GM18909 (cell line): Measurements from ENCODE around the gene YIPF1.
"Not testable (repeated sequence)": the region's sequence is repeated elsewhere in the genome, so short reads cannot be mapped to it uniquely, and the experiment has no call there.

ENCODE experiments used
- ATAC-seq: cut with Tn5 transposase; IDR thresholded peaks from one replicate; pipeline ENCODE4 v1.9.1; 2021; ENCODE audit warnings: mild to moderate bottlenecking; ENCODE audit not compliant: unreplicated experiment, poor library complexity

YIPF1 gene

DNA sequence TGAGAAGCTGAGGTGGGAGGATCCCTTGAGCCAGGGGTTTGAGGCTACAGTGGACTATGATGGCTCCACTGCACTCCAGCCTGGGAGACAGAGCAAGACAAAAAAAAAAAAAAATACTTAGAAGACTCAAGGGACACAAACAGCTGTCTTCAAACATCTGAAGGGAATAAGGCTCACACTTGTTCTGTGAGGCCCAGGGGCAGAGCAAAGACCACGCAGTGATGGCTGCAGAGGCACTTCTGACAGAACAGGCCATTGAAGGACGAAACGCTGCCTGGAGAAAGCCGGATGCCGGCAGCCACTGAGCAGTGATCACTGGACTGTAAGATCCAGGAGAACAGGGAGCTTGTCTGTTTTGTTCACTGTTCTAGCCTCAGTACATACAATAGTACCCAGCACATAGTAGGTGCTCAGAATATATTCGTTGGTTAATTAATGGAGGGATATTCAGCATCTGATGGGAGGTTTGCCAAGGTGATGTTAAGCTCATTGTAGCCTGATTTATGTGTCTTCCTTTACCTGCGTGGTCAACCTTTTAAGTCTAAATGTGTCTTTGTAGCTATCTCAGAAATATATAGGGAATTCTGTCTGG lies 39.4 kb downstream of the YIPF1 start:
- no peak for ATAC-seq

DNA sequence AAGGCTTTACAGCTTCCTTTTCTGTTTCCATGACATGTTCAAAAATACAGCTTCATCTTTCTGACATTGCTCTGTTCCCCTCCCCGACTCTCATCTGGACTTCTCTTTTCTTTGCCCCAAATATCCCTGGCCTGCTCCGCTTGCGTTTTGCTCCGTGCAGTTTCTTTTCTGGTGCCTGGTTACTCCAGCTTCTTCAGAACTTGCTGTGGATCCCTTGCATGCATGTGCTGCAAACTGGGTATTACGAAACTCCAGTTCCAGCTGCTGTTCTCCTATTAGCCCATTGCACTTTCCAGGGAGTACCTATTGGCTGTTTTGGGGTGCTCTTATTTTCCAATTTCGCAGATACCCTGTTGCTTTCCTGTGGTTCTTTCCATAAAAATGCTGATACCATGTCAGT lies 41.6 kb downstream of the YIPF1 start:
- no peak for ATAC-seq

DNA sequence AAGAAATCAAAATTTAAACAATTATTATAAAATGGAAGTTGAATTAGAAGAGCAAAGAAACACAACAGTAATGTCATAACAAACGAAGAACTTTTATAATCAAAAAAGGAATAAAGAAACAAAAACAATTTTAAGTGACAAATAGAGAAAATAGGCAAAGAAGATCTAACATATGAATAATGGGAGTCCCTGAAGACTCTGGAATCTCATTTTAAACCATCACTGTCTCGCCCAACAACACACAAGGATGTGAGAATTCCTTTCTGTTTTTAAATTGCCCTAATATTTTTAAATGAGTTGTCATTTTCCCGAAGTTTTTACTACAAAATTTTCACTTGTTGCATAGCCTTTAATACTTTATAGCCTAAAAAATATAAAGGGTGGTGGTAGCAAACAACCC lies 47.2 kb downstream of the YIPF1 start:
- ATAC-seq: no peak

DNA sequence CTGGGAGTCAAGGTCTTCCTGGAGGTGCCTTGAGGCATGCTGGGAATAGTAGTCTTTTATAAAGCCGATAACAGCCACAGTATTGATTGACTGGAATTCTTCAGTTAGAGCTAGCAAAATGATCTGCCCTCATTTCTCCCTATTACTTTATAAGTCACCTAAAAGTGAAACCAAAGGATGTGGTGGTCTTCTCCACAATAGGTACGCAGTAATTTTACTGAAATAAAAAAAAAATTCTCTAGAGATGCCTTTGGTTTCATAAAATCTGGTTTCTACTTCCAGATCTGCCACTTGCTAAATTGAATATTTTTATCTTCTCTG lies 51.0 kb downstream of the YIPF1 start:
- ATAC-seq: no peak

DNA sequence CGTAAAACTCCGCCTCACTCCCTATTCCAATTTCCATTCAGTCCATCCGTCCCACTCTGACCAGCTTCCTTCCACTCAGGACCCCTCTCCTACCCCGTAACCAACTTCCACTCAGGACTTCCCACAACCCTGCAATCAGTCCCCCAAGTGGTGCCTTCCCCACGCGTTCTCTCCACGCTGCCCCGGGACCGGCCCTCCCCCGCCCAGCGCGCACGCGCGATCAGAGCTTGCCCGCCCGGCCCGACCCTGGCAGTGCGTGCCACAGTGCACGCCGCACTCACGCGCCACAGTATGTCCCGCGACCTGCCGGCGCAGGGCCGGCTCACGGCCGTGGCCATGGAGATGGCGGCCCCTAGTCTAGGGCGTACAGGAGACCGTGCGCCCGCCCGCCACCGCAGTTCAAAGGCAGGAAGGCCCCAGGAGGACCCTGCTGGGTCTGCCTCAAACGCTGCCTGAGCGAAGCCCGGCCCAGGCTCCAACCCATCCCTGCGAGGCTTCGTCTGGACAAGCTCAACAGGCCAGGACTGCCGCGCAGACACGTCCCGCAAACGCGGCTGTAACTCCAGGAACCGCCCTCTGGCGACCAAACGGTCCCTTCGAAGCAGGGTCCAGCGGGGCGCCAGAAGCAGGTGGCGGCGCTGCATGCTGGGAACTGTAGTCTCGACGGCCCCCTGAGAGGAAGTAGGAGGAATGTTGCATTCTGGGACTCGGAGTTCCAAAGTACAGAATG lies 51.5 kb downstream of the YIPF1 start, which contains the start of gene NDC1:
TSS of gene NDC1 (minus strand) at position 373 of the 730 bp plus-strand sequence. CDS start at position 338, 35 bp downstream.
- ATAC-seq: peak; percentile 86

DNA sequence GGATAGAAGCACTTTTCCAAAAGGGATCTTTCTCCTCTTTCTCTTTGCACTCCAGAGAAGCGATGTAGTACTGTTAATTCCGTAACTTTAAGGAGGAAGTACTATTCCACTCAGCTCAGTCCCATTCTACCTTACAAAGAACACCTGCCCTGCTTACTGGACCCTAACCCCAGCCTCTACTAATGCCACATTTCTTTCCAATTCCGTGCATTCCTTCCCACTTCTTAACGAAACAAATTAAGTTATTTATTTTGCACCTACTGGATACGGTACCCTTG lies 52.0 kb downstream of the YIPF1 start:
- ATAC-seq: no peak

DNA sequence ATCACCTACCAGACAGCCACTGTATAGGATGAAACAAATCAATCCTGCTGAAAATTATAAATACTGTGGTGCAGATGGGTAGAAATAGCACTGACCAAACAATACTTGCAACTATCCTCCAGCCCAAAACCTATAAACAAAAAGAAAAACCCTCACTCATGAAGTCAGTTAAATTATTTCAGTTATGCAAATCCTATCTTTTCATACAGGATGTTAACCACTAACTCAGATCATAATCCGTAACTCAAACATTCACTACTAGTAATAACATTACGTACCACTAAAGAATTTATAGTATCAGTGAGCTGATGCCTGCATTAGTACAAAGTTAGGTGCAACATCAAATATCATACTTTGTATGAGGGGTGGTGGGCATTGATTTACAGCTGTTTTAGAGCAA lies 54.1 kb downstream of the YIPF1 start:
- no peak for ATAC-seq

DNA sequence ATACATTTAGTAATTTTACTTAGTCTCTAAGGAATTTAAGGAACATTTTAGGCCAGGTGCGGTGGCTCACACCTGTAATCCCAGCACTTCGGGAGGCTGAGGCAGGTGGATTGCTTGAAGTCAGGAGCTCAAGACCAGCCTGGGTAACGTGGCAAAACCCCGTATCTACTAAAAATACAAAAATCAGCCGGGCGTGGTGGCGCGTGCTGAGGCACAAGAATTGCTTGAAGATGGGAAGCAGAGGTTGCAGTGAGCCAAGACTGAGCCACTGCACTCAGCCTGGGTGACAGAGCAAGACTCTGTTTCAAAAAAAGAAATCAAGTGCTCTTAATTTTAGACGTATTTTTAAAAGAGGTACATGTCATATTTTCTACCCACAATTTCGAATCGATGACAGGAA lies 54.8 kb downstream of the YIPF1 start:
- ATAC-seq: no peak

DNA sequence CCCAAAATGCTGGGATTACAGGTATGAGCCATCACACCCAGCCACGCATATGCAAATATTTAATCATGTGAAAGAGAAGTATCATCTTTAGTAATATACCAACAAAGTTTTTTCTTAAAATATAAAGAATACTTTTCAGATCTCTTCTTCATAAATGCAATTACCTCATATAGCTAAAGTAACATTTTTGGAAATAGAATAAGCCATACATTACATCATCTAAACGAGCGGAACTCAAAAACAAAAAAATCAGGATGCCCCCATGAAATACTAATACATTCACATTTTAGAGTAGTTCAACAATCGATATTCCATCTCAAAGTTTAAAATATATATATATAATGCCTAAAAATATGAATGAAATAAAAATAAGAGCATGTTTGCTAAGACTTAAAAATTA lies 56.2 kb downstream of the YIPF1 start:
- ATAC-seq: no peak

DNA sequence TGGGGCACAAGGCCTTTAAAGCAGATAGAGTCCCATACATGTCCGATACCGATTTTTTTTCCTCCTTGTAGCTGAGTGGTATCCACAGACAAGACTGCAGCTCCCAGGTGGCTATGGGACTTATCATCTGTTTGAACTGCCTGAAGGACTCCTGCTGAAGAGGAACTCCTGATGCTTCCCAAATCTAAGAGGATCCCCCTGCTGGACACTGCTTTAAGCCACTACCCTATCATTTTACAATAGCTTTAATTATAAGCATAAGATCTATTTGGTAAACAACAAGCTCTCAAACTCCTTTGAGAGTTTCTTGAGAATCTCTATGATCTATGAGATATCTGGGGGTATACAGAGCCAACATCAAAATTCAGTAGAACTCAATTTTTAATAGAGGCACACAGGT lies 63.2 kb downstream of the YIPF1 start:
- ATAC-seq: no peak

DNA sequence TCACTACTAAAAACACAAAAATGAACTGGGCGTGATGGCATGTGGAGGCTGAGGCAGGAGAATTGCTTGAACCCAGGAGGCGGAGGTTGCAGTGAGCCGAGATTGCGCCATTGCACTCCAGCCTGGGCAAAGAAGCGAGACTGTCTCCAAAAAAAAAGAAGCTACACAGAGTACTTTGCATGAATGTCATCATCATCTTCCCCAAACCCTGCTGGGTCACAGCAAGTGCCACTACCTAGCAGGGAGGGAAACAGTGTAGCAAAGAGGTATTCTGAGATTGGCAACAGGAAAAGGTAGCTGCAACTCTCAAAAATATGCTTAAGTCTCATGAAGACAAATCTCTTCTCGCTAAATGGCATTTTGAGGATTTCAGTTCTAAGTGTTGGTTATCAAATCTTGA lies 64.3 kb downstream of the YIPF1 start:
- ATAC-seq: no peak

DNA sequence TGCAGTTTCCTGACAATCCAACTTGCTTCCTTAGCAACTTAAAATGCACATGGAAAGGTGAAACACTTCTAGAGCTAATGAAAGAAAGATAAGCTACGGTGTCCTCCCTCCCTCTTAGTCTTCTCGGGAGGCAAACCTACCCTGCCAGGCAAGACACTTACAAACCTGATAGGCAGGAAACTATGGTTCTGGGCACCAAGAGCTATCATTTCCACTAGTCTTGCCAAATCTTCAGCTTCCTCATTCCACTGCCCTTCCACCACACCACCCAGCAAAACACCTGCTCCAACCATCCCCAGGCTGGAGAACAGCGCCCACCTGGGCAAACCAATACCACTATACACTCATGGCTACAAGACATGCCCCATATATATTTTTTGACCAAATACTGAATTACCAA lies 66.7 kb downstream of the YIPF1 start:
- ATAC-seq: no peak

DNA sequence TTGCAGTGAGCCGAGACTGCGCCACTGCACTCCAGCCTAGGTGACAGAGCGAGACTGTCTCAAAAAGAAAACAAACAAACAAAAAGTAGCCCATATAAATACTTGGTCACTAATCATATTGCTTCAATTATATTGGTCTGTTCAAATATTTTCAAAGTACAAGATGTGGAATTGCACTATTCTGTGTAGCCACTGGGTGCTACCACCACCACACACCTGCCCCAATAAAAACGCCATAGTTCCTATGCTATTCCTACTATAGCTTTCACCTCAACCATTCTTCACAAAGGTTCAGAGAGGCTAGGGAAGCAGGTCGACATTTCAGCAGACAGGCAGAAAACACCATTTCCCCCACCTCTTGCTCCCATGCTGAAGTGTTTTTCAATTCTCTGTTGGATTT lies 68.2 kb downstream of the YIPF1 start:
- no peak for ATAC-seq

DNA sequence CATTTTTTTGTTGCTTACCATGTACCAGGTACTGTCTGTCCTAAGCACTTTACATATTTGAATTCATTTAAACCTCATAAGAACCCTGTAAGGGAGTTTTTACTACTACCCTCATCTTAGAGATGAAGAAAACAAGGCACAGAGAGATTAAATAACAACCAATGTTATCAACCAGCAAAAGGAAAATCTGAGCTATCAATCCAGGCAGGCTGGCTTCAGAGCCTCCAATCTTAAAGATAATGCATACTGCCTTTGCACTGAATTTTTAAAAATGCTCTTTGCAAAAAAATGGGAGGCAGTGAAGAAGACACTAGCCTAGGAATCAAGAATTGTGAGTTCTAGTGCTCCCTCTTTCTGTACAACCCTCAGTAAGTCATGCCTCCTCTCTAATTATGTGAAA lies 70.2 kb downstream of the YIPF1 start:
- ATAC-seq: no peak

DNA sequence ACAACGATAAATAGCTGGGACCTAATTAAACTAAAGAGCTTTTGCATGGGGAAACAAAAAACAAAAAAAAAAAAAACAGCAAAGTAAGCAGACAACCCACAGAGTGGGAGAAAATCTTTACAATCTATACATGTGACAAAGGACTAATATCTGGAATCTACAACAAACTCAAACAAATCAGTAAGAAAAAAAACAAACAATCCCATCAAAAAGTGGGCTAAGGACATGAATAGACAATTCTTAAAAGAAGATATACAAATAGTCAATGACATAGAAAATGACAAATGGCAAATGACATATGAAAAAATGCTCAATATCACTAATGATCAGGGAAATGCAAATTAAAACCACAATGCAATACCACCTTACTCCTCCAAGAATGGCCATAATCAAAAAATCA lies 73.0 kb downstream of the YIPF1 start:
- ATAC-seq: not testable (repeated sequence)

DNA sequence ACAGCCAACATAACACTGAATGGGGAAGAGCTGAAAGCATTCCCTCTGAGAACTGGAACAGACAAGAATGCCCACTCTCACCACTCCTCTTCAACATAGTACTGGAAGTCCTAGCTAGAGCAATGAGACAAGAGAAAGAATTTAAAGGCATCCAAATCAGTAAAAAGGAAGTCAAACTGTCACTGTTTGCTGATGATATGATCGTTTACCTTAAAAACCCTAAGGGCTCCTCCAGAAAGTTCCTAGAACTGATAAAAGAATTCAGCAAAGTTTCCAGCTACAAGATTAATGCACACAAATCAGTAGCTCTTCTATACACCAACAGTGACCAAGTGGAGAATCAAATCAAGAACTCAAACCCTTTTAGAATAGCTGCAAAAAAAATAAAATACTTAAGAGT lies 74.1 kb downstream of the YIPF1 start:
- ATAC-seq: not testable (repeated sequence)

DNA sequence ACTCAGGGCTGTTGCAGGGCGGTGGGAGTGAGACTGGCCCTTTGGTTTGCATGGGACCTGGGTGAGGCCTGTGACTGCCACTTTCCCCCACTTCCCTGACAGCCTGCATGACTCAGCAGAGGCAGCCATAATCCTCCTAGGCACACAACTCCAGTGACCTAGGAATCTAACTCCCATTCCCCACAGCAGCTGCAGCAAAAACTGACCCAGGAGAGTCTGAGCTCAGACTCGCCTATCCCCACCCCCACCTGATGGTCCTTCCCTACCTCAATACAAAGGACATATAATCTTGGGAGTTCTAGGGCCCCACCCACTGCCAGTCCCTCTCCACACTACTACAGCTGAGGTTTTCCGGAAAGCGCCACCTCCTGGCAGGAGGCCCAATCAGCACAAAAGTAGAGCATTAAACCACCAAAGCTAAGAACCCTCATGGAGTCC lies 78.2 kb downstream of the YIPF1 start:
- no peak for ATAC-seq

DNA sequence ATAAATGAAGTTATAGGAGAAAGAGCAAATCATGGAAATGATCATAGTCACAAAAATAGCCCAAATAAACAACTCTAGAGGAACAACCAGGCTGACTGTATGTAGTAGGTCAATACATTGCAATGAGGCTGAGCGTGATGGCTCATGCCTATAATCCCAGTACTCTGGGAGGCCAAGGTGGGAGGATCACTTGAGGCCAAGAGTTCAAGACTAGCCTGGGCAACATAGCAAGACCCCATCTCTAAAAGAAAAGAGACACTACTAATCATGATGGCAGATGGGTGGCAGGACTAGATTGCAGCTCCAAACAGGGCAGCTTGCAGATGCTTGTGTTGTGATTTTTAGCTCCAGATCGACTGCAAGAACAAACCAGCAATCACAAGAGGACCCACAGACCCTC lies 79.1 kb downstream of the YIPF1 start:
- ATAC-seq: no peak

DNA sequence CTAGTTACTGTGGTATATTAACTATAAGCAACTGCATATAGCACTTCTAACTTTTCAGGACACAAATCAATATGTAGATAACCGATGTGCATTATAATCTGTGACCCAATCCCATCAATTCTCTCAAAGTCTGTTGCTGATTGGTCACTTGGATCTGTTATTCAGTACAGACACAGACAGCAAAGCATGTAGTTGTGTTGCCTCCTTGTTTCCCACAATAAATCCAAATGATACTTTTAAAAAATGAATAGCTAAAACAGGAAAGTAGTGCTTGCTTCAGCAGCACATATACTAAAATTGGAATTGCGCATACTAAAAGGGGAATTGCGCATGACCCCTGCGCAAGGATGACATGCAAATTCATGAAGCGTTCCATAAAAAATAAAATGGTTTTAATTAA lies 79.6 kb downstream of the YIPF1 start:
- no peak for ATAC-seq

DNA sequence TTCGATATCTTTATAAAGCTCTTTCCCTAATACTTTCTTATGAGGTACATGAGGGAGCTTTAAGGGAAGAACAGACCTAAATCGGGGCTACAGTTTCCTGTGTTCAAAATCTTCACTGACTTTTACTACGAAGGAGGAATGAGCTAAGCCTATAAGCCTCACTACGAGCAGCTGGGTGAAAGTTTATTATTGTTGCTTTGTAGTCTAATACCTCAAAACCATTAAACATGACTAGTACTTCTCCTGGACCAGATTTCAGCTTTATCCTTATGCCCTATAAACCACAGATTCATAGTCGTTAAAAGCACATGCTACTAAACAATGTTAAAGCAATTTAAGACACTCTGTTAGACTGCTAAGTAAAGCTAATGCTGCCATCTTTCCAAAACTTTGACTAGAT lies 81.7 kb downstream of the YIPF1 start:
- ATAC-seq: no peak

DNA sequence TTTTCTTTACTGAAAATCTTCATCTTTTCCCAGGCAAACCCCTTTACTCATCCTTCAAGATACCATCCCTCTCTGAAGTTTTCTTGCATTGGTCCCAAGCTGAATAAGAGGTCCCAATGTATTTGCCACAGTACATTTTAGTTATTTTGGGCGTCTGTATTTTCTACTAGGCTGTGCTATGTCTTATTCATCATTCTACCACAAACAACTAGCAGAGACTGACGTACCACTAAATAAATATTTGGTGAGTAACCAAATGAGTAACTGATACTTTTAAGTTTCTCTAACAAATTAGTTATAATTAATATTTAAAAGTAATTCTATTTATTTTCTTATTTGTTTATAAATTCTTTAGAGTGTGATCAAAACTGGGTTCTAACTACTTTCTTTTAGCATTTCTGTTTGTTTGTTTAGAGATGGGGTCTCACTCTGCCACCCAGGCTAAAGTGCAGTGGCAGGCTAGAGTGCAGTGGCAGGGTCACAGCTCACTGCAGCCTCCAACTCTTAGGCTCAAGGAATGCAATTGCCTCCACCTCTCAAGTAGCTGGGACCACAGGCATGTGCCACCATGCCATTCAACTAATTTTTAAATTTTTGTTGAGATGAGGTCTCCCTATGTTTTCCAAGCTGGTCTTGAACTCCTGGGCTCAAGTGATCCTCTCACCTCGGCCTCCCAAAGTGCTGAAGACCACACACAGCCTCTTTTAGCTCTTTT lies 84.6 kb downstream of the YIPF1 start:
- no peak for ATAC-seq

DNA sequence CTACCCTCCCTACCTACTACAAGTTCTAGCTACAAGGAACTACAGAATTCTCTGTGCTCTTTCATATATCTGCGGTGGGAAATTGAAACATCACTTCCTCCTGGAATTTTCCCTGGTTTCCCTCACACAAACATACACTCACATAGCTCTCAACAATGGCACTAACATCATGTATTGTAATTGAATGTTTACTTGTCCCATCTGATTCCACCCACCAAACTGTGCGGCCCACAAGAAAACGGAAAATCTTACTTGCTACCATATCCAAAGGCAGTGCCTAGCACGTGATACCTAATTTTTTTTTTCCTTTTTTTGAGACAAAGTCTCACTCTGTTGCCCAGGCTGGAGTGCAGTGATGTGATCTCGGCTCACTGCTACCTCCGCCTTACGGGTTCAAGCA lies 85.4 kb downstream of the YIPF1 start:
- ATAC-seq: no peak
